HG03108 (cell line): Measurements from ENCODE around the gene CCDC141.

Source experiments
- ATAC-seq: cut with Tn5 transposase; IDR thresholded peaks from one replicate; pipeline ENCODE4 v1.9.1; 2021; ENCODE audit warnings: moderate library complexity; ENCODE audit not compliant: unreplicated experiment

CCDC141 gene

DNA sequence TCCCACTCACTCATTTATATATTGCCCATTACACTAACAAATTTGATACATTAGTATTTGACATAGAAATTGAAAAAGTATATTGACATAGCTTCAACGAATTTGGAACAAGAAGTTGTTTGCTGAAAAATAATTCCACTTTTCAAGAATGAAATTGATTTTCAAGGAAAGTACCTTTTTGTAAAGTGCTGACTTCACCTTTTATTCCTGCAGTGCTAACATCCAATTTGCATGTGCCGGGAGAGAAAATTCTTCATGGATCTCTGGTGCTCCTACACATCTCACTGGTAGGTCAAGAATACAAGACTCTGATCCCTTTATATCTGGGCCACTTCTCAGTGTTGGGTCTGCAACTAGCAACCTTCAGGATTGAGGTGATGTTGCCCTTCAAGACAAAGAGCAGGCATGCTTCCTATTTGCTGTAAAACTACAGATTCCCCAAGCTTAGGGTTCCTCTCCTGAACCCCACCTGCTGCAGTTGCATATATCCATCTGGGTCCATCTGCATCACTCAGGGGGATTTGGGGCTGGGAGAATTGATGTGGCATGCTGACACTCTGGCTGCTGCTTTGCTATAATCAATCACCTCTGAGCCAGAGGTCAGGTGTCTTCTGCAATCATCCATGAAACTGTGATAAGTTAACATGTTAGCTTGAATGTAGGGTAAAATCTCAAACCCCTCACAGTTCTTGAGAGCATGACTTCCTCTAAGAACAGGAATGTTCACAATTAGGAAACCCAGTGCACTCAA, 134.3 kb downstream of the CCDC141 start:
- no peak for ATAC-seq

DNA sequence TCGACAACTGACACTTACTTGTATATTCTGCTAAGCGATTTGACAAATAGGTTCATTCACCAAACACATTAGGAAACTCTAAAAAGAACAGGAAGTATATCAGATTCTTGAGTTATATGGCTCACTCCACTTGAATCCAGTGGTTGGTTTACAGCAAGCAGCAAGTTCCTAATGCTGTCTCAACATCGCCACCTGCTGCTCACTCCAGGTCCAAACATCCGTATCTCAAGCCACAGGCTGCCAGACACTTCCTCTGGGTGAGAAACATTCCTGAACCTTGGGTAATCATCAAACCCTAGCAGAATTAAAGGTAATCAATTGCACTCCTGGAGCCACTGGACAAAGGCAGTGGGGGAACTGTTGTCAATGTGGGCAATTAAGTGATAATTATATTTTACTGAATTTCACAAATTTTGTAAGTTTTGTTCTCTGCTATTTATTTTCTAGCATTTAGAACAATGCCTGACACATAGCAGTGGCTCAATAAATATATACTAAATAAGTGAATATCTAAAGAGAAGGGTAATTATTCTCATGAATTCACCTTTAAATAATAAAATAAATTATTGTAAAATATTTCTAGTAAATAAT, 135.6 kb downstream of the CCDC141 start:
- ATAC-seq, result peak; percentile 75

DNA sequence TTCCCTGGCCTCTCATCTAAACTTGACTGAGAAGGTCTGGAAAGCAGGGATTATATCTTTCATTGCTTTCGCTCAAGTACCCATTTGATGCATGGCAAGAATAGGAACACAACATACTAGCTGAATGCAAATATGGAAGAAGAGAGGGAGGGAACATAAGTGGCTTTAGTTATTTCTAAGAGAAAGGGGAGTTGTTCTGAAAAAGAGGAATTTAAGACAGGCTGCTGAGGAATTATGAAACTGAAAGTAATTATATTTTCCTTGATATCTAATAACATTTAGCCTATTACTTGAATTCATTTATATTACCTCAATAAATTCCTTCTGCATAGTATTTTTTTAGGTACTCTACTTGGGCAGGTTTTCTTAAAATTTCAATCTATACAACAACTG, 136.9 kb downstream of the CCDC141 start:
- no peak for ATAC-seq

DNA sequence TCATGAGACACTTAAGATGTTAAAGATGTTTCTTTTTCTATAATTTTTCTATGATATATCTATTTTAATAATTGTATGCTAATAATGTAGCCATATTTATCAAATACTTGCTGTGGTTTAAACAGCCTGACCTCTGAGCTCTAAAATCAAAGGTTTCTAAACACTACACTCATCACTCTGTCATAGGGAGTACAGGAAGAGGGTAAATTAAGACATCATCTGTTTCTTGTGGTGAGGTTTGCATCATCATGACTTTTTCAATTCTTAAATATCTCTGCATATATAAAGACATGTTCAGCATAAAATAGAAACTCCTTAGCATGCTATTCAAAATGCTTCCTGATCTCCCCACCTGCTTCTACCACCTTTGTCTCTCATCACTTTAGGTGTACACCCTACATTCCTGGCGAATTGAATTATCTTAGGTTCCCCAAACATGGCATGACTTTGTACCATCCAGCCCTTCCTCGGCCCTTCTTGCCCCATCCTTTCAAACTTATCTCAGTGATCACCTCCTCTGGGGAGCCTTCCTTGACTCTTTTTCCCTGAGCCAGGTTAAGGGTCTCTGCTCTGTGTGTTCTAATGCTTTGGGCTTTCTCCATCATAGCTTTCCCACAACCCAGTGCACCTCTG, 137.4 kb downstream of the CCDC141 start:
- ATAC-seq, result no peak

DNA sequence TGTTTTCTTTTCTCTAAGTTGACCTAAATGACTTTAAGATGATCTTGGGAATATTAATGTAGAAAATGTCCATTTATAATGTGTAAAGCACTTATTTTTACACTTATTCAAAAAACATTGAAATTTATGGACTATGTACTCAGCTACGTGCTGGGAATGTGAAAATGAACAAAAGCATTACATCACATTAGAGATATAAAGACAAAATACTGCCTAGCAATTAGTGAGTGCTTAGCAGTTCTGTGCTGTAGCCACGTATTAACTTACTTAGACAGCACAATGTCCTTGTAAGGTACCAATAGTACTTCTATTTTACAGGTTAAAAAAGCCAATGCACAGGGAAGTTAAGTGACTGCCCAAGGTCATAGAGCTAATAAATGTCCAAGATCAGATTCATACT, 138.9 kb downstream of the CCDC141 start:
- ATAC-seq, result no peak

DNA sequence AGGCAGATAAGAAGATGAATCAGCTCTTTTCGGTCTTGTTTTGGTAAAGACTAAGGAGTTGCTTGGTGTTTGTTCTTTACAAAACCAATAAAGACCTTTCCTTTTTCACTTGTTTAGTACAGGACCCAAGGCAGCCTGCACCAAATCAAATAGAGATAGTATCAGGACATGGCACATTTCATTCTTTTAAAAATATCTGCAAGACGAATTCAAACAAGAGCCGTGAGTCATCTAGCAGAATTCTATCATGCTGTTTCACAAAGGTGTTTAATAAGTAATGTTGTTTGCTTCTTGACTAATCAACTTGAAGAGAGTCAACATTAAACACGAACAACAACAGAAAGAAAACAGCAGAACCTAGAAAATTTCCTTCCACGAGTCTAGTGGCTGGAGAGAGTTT, 139.9 kb downstream of the CCDC141 start:
- ATAC-seq, result no peak

DNA sequence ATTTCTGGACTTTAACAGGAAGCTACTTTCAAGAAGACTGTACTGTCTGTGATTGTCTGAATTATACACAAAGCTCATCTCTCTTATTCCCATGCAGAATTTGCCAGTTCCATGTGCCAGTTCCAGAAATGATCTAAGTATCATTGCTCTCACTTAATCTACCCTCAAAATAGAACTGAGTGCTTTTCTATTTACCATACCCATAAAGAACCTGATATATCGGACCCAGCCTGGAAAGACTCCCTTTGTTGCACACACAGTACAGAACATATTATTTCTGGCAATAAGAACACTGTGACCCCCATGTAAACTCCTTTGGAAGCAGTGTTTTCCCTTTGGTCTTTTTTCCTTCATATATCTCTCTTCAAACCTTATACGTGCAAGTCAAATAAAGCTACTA, 140.4 kb downstream of the CCDC141 start:
- ATAC-seq, result no peak

DNA sequence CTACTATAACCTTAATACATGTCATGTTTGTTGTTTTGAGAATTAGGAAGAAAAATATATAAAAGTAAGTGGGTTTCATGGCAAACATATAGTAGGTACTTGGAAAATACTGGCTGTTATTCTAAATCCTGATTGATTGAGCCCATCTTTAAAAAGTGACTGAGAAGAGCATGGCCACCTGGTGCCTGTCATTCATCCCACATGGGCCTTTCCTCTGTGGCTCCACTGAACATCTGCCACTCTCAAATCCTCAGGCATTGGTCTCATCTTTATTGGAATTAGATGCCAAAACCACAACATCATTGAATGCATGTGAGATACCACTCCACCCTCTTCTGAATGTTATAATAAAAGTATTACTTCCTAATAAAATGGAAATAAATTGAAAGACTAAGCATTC, 141.1 kb downstream of the CCDC141 start:
- ATAC-seq, result no peak

DNA sequence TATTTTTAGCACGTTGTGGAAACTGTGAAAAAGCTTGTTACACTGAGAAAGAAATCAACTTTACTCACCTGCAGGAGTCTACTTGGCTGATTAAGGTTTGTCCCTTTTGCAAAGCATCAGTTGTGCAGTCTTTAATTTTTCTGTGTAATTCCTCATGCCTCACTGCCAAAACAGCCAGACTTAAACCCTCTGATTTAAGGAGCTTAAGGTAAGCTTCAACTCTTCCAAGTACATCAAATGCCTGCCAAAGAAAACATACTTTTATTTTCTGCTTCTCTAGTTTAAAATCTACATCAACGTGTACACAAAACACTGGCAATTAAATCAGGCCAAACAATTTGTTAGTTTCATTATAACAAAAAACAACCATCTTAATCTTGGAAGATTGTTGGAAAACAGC, 144.7 kb downstream of the CCDC141 start:
- ATAC-seq, result no peak

DNA sequence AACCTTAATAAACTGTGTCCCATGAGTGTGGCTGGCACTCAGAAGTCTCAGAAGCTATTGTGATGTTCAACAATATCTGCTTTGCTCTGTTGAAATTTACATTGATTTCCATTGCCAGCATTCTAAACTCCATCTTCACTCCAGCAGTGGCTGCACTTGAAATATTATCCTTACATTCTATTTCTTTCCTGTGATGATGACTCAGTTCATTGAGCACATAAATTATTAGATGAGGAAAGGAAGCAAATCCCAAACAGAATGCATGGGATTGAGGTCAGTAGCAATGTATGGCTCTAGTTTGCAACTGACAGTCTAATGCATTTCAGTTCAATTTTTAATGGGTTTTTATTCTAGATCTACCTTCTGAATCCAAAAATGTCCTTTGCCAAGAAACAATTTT, 150.3 kb downstream of the CCDC141 start:
- ATAC-seq, result no peak

DNA sequence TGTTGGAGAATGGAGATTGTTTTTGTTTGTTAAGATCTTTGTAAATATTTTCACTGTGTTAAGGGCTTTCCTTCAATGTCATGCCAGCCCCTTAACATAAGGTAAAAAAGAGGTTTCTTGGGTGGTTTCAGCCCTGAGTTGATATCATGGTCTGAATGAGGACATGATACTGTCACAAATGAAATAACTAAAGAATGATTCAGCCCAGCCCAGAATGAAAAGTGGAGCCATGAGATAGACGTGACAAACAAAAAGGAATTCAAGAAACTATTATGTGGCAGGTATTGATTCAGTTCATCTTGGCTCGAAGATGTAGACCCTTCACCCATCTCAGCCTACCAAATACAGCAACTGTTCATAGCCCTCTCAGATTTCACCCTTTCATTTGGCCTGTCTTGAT, 154.1 kb downstream of the CCDC141 start:
- no peak for ATAC-seq

DNA sequence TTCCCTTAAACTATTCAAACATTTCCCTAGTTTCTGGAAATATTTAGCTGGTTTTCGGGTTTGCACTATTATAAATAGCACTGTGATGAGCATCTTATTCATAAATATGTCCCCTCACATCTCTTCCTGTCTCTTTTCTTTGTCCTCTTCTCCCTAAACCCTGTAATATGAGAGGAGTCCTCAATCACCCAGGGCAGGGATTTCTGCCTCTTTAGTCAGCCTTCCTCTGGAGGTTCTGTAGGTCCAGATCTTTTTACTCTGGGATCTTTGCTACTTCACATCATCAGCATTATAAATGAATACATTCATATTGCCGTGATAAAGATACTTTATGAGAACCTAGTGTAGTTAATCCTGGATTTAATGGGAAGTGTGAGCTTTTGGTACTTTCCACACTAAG, 154.8 kb downstream of the CCDC141 start:
- no peak for ATAC-seq

DNA sequence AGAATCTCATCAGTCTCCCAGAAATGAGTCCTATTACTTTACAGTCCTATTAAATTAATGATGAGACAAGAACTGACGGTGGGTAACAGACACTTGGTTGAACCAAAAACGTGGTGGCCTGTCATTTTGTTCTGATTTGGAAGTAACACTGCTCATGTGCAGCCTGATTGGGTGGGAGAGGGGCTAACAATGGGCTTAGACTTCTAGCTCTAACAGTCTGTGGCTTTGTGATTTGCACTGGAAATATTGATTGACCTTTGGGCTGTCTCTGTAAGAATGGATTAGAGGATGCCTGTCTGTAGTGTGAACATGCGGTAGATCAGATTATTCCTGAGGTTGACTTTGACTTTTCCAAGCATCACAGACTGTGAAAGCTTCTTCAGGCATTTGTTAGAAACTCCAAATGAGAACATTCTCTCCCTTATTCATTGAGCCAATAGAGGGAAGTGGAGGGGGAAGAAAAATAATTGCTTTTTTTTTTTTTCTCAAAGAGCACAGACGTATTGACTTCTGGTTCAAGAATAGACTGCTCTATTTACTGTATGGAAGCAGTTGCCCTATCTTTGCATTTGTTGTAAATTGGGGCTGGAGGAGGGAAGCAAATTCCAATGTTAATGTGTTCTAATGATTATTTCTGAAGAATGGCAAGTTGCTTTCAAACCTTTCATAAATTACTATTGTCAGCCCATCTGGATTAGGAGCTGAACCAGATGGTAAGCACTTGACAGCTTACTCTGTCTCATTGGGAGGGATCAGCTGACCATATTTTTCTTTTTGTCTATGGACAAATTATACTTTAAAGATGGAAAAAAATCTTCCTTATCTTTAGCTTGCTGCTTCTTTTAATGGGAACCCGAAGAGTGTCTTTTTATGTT, 156.9 kb downstream of the CCDC141 start:
- ATAC-seq, result no peak

DNA sequence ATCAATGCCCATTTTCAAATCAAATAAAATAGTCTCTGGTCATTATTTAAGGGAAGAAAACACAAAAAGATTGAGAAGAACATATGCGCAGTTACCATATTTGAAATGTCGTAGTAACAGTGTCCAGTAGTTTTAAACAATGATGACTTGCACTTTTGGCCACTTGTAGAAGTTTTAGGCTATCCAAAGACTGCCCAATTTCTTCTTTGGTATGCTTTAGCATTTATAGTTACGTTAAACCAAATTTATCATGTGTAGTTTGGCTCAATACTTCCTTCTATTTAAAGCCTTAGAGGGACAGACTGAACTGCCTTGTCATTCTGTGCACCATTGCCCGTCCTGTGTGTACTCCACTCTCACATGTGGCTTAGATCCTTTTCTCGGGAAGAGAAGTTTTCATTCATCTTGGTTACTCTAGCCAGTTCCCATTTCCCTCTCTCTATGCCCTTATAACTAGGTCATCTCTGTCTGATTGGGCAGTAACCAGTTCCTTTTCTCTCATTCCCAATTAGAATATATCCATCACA, 157.9 kb downstream of the CCDC141 start:
- no peak for ATAC-seq

DNA sequence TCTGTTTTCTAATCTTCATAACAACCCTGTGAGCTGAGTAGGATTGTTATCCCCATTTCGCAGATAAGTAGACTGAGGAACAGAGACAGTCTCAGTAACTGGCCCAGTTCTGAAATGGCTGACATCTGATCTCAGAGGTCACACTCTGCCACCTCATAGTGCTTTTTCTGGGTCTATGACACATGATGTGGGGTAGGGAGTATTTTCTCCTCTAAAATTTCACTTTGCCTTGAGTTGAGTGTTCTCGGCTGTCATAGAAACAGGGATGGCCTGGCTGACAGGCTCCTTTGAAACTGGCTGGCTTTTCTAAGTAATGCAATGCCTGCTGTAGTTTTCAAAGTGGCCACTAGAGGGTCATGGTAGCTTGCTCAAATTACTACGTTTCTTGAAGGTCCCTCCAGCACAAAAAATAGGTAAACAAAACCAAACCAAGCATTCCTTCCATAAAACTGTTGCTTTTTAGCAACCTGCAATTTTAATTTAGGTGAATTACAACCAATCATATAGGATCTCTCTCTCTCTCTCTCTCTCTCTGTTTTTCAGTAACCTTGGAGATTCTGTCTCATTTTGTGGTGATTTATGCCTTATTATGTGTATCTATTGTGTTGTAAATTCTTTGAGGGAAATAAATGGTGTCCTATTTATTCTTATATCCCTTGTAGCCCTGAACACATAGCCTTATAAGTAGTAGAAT, 158.5 kb downstream of the CCDC141 start:
- peak; percentile 61 for ATAC-seq

DNA sequence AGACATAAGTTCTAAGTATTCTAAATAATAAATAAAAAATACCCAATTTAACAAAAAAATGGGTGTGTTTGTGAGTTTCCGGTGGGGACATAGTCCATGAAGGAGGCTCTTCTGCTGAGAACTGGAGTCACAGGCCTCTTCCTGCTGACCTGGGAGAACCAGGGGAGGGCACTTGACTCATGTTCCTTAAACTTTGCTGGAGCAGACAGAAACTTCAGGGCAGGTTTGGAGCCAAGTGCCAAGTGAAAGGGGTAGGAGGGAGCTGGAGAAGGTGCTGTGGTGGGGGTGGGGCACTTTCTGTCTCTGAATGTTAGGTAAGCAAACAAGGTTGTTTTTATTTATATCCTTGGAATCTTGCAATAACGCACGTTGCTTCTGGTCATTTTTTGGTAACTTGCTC, 163.9 kb downstream of the CCDC141 start:
- ATAC-seq, result no peak

DNA sequence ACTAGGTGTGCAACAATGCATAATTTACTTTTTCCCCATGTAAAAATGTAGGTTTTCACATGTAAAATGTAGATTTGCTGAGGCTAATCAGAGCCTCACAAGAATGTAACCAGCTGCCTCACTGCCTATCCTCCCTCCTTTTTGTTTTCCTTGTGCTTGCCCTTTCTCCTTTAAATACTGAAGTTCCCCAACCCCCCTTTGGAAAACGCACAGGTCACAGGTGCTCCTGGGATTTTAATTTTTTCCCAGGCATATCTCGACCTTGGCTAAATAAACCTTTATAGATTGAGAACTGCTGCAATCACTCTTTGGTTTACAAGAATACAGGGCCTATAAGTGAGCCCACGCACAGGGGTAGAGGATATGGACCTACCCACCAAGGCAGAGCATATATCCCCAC, 165.5 kb downstream of the CCDC141 start:
- ATAC-seq, result no peak

DNA sequence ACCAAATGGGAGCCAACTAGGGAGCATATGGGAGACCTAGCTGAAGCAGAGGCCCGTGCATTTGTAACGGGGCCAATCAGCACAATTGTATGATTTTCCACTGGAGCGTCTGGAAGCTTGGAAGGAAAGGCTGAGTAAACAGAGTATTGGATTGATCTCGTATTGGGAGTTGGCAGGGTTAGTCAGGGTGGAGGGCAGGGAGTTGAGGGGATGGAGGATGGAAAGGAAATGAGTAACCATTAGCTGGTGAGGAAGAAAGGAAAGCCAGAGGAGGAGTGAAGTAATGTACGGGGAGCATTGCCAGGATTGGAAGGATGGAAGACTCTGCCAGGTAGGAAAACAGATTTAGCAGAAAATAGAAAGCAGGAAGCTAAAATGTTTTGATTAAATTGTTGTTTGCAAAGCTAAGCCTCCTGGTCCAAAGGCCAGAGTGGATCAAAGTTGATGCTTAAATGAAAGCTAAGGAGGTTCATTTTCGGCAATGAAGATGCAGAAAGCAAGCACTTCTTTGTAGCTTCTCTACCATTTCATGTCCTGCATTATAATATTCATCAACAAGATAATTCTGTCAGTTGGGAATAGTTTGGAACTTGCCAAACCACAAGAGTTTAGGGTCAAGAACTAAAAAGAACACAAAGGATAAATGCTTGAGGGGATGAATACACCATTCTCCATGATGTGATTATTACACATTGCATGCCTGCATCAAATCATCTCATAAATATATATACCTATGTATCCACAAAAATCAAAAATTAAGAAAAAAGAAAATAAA, 167.1 kb downstream of the CCDC141 start:
- no peak for ATAC-seq

DNA sequence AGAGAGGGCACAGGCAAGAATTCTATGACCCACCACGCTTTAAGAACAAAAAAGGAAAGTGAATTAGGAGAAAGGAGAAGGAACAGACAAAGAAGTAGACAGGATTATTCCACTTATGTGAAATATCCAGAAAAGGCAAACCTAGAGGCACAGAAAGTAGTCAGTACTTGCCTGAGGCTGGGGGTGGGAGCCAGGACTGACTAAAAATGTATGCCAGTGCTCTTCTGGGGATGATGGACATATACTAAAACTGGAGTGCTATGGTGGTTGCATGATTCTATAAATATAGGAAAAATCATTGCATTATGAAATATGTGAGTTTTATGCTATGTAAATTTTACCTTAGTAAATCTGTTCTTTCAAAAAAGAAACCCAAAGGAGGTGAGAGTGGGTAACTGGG, 168.9 kb downstream of the CCDC141 start:
- ATAC-seq, result no peak

DNA sequence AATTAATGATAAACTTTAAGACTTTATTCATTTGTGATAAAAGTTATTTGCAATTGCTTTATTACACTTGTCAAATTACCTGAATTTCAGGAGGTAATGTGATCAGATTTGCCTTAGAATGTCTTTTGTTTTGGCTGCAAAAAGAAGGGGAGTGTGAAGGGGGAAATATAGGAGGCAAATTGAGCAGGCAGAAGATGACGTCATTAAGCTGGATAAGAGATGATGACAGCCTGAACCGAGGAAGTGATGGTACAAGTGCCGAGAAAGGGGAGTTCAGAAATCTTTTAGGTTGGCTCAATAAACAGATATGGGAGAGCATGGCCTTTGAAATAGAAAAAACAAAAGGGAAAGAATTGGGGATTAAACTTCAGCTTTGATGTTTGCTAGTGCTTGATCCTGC, 169.7 kb downstream of the CCDC141 start:
- ATAC-seq, result no peak
